ENCODE results near the gene UGT1A7.
A peak's percentile ranks its signal among the peaks of the same experiment; 100 is the strongest.
"Not testable (repeated sequence)": the region's sequence is repeated elsewhere in the genome, so short reads cannot be mapped to it uniquely, and the experiment has no call there.

The UGT1A7 gene

GRCh38 chr2:233684640-233685039, 2.9 kb downstream of the UGT1A7 start:
- DNase-seq, result no peak

- DNase-seq, result no peak
Observed at GRCh38 chr2:233686928-233687327, 5.2 kb downstream of the UGT1A7 start.

GRCh38 chr2:233688341-233688740, 6.6 kb downstream of the UGT1A7 start:
- no peak for DNase-seq

GRCh38 chr2:233689031-233689430, 7.3 kb downstream of the UGT1A7 start:
- DNase-seq, result no peak

- DNase-seq, result no peak
Observed at GRCh38 chr2:233689501-233689900, 7.8 kb downstream of the UGT1A7 start.

- DNase-seq, result no peak
Observed at GRCh38 chr2:233690444-233690843, 8.7 kb downstream of the UGT1A7 start.

- no peak for DNase-seq
Observed at GRCh38 chr2:233691443-233692433, 10.0 kb downstream of the UGT1A7 start.

GRCh38 chr2:233692648-233693047, 10.9 kb downstream of the UGT1A7 start, which contains the start of gene UGT1A6:
Gene UGT1A6, plus strand, starts transcription at chr2:233692890. Its CDS starts 115 bp downstream, at chr2:233693005.
- DNase-seq, result no peak

GRCh38 chr2:233693963-233694362, 12.3 kb downstream of the UGT1A7 start:
- DNase-seq, result no peak

GRCh38 chr2:233698740-233699139, 17.0 kb downstream of the UGT1A7 start:
- no peak for DNase-seq

GRCh38 chr2:233699424-233700027, 17.8 kb downstream of the UGT1A7 start:
- no peak for DNase-seq

GRCh38 chr2:233700028-233700635, 18.4 kb downstream of the UGT1A7 start:
- no peak for DNase-seq

GRCh38 chr2:233700842-233701241, 19.1 kb downstream of the UGT1A7 start:
- not testable (repeated sequence) for DNase-seq

GRCh38 chr2:233702238-233702637, 20.5 kb downstream of the UGT1A7 start:
- DNase-seq, result no peak

- DNase-seq, result no peak
Observed at GRCh38 chr2:233705911-233706506, 24.3 kb downstream of the UGT1A7 start.

- DNase-seq, result no peak
Observed at GRCh38 chr2:233706720-233707119, 25.0 kb downstream of the UGT1A7 start.

GRCh38 chr2:233707940-233708644, 26.4 kb downstream of the UGT1A7 start:
- DNase-seq, result no peak

GRCh38 chr2:233708942-233709341, 27.2 kb downstream of the UGT1A7 start:
- DNase-seq, result no peak

GRCh38 chr2:233711312-233712008, 29.8 kb downstream of the UGT1A7 start:
- DNase-seq, result peak; percentile 13

GRCh38 chr2:233712611-233713261, 31.0 kb downstream of the UGT1A7 start, which contains the start of gene UGT1A5:
Gene UGT1A5, plus strand, starts transcription at chr2:233712907. Its CDS starts 85 bp downstream, at chr2:233712992.
- DNase-seq, result no peak

- no peak for DNase-seq
Observed at GRCh38 chr2:233713262-233713615, 31.5 kb downstream of the UGT1A7 start.
